ENCODE measurements around the gene NEK11.
"Not testable (repeated sequence)": the region's sequence is repeated elsewhere in the genome, so short reads cannot be mapped to it uniquely, and the experiment has no call there.

NEK11 gene

GRCh38 chr3:131036986-131037385, 10.3 kb downstream of the NEK11 start:
- no peak overlapping the region for H3K4me3 ChIP-seq (ENCODE audit: low read depth, low read length)

DNA sequence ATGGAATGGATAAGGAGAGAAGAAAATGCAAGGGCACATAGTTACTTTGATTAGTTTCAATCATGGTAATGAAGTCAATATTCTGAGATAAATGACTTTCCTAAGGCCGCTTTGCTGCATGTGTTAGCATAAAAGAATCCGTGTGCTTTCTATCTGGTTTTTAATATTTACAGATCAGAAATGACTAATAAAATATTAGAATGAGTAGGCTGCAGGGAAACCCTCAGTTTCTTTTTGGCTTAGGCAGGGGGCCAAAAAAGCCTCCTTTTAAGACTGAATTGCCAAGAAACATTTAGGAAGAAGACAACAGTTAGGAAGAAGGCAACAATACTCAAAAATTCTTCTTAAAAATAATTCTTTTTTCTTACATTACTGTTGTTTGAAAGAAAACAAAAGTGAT, 11.6 kb downstream of the NEK11 start:
- H3K4me3 ChIP-seq (ENCODE audit: low read depth, low read length) = no peak overlapping the region

GRCh38 chr3:131042271-131042985, 15.8 kb downstream of the NEK11 start:
- not testable (repeated sequence) for H3K4me3 ChIP-seq (ENCODE audit: low read depth, low read length)

DNA sequence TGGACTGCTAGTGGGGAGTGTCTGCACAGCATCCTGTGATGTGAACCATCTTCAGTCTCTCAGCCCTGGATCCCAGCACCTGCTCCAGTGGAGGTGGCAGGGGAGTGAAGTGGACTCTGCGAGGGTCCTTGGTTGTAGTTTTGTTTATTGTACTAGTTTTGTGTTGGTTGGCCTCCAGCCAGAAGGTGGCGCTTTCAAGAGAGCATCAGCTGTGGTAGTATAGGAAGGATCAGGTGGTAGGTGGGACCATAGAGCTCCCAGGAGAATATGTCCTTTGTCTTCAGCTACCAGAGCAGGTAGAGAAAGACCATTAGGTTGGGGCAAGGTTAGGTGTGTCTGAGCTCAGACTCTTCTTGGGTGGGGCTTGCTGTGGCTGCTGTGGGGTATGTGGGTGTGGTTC, 20.9 kb downstream of the NEK11 start:
- no peak overlapping the region for H3K4me3 ChIP-seq (ENCODE audit: low read depth, low read length)

- no peak overlapping the region for H3K4me3 ChIP-seq (ENCODE audit: low read depth, low read length)
Measured at GRCh38 chr3:131048030-131048429, 21.4 kb downstream of the NEK11 start.

GRCh38 chr3:131050001-131050400, 23.3 kb downstream of the NEK11 start:
- no peak overlapping the region for H3K4me3 ChIP-seq (ENCODE audit: low read depth, low read length)

- H3K4me3 ChIP-seq (ENCODE audit: low read depth, low read length) = no peak overlapping the region
Measured at GRCh38 chr3:131053043-131053859, 26.6 kb downstream of the NEK11 start.

DNA sequence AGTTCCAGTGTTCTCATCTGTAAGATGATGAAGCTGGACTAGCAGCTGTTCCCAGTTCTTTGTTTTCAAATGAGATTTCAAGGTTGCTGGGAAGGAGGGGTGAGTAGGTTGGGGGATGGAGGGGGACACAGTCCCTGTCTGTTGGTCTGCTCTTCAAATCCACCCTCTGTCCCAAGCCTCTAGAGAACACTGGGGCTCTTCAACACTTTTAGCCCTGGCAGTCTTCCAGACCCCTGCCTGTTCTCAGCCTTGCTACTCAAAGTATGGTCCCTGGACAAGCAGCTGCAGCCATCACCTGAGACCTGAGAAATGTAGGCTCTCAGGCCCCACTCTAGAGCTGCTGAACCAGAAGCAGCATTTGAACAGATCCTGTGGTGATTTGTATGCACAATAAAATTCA, 41.3 kb downstream of the NEK11 start:
- no peak overlapping the region for H3K4me3 ChIP-seq (ENCODE audit: low read depth, low read length)

GRCh38 chr3:131072099-131072559, 45.5 kb downstream of the NEK11 start:
- no peak overlapping the region for H3K4me3 ChIP-seq (ENCODE audit: low read depth, low read length)

DNA sequence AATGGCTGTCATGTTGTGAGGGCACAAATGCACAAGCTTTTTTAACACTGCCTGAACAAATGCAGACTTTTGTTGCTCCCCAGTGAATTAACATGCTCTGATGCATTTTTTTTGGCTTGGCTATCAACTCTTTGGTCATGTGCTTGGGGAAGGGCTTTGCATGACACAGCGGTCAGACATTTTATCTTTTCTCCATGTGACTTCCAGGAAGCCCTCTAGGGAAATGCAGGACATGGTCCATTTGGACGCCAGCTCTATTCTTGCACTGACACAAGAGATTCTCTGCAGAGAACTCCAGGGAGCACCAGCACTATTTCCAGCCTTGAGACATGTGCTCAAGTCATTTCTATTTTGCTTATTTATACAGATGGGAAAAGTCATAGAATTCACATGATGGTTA, 46.2 kb downstream of the NEK11 start:
- H3K4me3 ChIP-seq (ENCODE audit: low read depth, low read length) = no peak overlapping the region

DNA sequence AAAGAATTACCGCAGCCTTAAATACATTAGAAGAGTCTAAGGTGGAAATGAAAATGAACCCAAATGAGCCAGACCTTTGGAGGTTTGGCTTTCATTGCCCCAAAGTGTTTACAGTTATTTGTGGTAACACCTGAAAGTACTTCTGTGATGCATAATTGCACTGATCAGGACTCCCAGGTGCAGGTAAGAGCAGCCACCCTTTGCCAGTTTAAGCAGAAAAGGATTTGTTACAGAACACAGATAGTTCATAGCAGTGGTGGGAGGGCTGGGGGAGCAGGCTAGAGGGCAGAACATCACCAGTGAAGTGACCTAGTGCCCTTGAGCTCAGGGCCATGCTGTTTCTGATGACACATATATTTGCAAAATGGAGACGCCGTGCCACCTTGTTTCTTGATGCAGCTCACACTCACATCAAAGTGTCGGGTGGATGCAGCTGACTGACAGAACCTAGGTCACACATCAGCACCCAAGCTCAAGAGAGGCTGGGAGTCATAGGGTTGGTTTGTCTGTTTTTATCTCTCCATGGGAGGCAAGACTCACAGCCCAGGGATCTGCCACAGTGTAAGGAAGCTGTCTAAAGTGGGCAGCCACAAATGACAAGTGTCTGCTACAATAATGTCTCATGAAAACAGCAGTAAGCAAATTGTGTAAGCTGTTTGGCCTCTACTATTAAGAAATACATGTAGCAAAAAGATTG, 49.1 kb downstream of the NEK11 start:
- no peak overlapping the region for H3K4me3 ChIP-seq (ENCODE audit: low read depth, low read length)

GRCh38 chr3:131077904-131078303, 51.2 kb downstream of the NEK11 start:
- no peak overlapping the region for H3K4me3 ChIP-seq (ENCODE audit: low read depth, low read length)

- H3K4me3 ChIP-seq (ENCODE audit: low read depth, low read length) = no peak overlapping the region
Measured at GRCh38 chr3:131079086-131079485, 52.4 kb downstream of the NEK11 start.

DNA sequence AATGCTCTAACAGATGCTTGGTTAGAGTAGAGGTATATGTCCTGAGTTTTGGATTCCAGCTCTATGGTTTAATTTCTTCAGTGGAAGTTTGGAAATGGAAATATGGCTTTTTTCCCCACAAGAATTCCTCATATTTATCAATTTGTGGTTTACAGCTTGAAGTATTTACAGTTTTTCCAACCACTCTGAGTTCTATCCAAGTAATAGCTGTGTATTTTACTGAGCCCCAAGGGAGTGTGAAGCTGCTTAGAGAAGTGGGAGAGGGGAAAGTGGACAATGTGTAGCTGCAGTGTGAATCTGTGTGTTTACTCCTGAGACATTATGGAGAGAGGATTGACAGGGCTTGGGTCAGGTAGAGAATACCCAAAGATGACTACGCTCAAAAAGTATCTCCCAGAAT, 54.5 kb downstream of the NEK11 start:
- H3K4me3 ChIP-seq (ENCODE audit: low read depth, low read length) = no peak overlapping the region

- no peak overlapping the region for H3K4me3 ChIP-seq (ENCODE audit: low read depth, low read length)
Measured at GRCh38 chr3:131082246-131082645, 55.6 kb downstream of the NEK11 start.

DNA sequence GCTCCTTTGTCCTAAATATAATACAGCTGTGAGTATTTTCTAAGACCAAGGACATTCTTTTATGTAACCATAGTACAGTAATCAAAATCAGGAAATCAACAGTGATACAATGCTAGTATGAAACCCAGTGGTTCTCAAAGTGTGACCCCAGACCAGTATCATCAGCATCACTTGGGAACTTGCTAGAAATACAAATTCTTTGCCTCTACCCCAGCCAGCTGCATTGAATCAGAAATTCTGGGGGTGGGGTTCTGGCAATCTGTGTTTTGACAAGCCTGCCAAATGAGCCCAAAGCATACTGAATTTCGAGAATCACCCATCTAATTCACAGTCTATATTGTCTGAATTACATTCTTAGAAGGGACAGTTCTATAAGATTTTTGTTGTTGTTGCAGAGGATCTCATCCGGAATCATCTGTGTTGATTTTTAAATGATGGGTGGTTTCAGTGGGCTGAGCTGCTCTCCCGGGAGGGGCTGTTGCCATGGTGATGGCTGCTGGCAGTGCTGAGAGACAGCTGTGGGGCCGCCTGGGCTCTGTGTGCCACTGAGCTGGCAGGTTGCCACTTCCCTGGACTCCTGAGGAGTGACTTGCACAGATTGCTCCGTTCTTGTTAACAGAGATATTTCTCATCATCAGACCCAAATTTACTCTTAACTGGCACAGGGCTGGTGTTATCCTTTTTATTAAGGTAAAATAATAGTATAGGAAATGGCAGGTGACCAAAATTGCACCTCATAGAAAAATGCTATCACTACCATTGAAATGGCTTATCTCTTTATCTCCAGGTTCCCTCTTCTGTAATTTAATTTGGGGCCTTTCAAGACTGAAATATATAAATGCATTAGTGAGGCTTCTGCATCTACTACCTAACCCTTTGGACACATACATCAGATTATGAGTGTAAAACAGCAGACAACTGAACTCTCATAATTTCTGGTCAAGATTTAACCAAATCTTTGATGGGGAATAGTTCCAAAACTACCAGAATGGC, 56.5 kb downstream of the NEK11 start:
- H3K4me3 ChIP-seq (ENCODE audit: low read depth, low read length) = no peak overlapping the region

- no peak overlapping the region for H3K4me3 ChIP-seq (ENCODE audit: low read depth, low read length)
Measured at GRCh38 chr3:131091768-131092167, 65.1 kb downstream of the NEK11 start.

- H3K4me3 ChIP-seq (ENCODE audit: low read depth, low read length) = no peak overlapping the region
Measured at GRCh38 chr3:131107637-131108433, 81.2 kb downstream of the NEK11 start.

- no peak overlapping the region for H3K4me3 ChIP-seq (ENCODE audit: low read depth, low read length)
Measured at GRCh38 chr3:131109156-131109555, 82.5 kb downstream of the NEK11 start.

- no peak overlapping the region for H3K4me3 ChIP-seq (ENCODE audit: low read depth, low read length)
Measured at GRCh38 chr3:131110087-131110486, 83.4 kb downstream of the NEK11 start.

Measured in iPS-11a (cell line).